Anterior cingulate cortex (tissue), 58 donors: ENCODE results near the gene CD180.

Source experiments
- DNase-seq, 58 donors: peaks; one replicate each; lab custom pipeline; 2025; lab: John Stamatoyannopoulos, UW

The CD180 gene

GRCh38 chr5:67165526-67166459 lies 30.8 kb downstream of the CD180 start:
- peak in 55 of 58 donors; percentile 13 to 87 (median 68) for DNase-seq

DNA sequence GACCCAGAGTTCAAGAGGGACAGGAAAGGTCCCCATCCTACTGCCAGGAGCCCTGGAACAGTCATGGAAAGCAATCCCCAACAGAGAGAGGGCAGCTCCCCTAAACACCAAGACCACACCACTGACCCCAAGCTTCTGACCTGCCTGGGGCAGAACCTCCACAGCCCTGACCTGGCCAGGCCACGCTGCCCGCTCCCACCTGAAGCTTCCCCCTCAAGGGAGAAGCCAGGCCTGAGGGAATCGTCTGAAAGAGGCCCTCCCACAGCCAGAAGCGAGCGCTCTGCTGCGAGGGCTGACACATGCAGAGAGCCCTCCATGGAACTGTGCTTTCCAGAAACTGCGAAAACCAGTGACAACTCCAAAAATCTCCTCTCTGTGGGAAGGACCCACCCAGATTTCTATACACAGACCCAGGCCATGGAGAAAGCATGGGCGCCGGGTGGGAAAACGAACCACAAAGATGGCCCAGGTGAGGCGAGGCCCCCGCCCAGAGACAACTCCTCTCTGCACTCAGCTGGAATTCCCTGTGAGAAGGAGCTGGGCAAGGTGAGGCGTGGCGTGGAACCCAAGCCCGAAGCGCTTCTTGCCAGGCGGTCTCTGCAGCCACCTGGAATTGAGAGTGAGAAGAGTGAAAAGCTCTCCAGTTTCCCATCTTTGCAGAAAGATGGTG lies 31.6 kb downstream of the CD180 start:
- DNase-seq = no peak

DNA sequence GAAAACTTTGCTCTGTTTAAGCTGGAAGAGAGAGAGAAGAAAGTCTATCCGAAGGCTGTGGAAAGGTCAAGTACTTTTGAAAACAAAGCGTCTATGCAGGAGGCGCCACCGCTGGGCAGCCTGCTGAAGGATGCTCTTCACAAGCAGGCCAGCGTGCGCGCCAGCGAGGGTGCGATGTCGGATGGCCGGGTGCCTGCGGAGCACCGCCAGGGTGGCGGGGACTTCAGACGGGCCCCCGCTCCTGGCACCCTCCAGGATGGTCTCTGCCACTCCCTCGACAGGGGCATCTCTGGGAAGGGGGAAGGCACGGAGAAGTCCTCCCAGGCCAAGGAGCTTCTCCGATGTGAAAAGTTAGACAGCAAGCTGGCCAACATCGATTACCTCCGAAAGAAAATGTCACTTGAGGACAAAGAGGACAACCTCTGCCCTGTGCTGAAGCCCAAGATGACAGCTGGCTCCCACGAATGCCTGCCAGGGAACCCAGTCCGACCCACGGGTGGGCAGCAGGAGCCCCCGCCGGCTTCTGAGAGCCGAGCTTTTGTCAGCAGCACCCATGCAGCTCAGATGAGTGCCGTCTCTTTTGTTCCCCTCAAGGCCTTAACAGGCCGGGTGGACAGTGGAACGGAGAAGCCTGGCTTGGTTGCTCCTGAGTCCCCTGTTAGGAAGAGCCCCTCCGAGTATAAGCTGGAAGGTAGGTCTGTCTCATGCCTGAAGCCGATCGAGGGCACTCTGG lies 32.6 kb downstream of the CD180 start:
- no peak for DNase-seq

DNA sequence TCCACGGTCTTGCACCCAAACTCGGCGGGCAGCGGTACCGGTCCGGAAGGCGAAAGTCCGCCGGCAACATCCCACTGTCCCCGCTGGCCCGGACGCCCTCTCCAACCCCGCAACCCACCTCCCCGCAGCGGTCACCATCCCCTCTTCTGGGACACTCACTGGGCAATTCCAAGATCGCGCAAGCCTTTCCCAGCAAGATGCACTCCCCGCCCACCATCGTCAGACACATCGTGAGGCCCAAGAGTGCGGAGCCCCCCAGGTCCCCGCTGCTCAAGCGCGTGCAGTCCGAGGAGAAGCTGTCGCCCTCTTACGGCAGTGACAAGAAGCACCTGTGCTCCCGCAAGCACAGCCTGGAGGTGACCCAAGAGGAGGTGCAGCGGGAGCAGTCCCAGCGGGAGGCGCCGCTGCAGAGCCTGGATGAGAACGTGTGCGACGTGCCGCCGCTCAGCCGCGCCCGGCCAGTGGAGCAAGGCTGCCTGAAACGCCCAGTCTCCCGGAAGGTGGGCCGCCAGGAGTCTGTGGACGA lies 33.3 kb downstream of the CD180 start:
- no peak for DNase-seq

GRCh38 chr5:67161767-67162166 lies 34.8 kb downstream of the CD180 start:
- no peak for DNase-seq

GRCh38 chr5:67160985-67161384 lies 35.6 kb downstream of the CD180 start:
- no peak for DNase-seq

DNA sequence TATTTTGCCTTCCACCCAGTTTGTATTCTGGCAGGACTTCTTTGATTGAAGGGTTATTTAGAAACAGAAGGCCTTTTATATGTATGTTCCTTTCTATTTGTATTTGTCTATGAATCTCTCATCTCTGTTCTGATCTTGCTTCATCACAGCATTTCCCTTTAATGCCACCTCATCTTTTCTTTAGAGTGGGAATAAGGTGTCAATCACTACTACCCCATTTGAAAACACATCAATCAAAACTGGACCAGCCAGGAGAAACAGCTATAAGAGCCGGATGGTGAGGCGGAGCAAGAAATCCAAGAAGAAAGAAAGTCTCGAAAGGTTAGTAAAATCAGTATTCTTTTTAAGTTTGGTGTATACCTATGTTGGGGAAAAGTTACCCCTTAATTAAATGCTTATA lies 36.3 kb downstream of the CD180 start:
- no peak for DNase-seq

DNA sequence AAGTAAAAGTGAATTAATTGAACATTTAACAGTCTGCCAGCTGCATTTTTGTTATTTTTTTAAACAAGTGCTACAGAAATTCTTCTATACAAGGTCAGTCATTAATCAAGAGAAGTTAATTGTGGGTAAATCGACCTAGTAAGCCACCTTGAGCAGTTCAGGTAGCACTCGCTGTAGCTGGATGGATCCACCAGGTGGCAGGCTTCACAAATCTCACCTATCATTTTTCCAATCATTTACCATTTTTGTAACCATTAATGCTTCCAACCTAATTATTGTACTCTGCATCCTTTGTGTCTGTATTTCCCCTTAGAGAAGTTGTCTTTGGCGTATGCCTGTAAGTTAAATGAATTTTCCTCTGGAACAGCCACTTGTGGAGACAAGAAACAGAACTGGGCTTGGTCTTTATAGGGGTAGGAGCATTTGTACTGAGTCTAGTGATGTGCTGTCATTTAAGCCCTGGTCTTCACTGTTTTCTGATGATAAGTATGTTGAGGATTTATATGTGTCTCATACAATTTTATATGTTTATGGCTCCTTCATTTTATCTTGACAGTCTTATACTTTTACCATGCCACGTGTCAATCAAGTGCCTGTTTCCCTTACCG lies 39.5 kb downstream of the CD180 start:
- DNase-seq = peak in 3 of 58 donors; percentile 4 to 6 (median 4)

DNA sequence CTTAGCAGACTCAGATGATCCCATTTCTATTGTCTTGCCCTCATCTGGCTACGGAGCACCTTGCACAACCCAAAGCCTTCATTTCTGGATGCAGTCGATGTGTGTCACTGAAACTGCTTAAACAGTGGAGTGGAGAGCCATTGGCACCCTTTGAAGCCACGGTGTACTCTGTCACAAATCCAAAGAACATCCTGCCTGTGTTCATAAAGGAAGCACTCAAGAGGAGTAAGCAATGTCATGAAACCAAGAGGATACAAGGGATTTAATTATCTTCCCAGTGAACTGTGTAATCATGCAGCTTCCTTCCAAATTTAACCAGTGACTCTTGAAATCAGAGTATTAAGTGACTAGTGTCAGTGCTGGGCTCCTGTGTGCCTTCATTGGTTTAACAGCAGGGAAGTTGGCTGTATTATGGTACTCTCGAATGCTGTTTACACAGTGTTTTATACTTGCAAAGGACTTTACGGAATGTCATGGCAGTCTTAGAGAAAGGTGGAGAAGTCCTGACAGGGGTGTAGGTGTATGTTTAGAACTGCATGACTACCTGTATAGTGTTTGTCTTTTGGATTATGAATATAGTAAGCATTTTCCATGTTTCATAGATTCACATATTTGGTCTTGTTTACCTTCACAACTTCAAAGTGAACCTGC lies 41.9 kb downstream of the CD180 start:
- DNase-seq = no peak

DNA sequence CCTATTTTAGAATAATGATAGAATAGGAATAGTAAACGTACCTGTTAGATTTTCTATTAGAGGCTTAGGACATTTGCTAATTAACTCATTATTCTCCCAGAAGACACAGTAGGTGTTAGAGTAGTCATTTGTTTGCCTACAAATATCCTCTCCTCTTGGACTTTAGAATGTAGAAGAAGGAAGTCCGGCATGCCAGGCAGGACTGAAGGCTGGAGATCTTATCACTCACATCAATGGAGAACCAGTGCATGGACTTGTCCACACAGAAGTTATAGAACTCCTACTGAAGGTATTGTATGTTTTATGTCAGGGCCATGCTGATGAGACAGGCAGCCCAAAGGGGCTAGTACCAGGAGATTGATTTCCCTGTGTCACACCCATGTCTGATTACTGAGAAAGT lies 43.3 kb downstream of the CD180 start:
- no peak for DNase-seq

DNA sequence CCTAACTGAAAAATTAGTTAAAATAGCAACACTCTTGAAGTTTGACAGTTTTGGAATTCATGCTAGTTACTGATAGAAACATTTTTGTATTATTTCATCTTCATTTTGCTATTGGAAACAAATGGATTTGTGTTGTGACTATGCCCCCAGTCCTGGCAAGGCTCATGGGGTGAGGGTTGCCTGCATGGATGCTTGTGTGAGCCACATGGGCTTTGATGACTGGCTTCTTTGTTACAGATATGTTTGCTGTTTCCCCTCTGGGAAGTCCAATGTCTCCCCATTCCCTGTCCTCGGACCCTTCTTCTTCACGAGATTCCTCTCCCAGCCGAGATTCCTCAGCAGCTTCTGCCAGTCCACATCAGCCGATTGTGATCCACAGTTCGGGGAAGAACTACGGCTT lies 44.2 kb downstream of the CD180 start:
- DNase-seq = no peak

GRCh38 chr5:67149951-67150523 lies 46.6 kb downstream of the CD180 start:
- peak in 1 of 58 donors; percentile 35 for DNase-seq

GRCh38 chr5:67149057-67149950 lies 47.3 kb downstream of the CD180 start:
- DNase-seq = no peak

GRCh38 chr5:67147760-67148159 lies 48.8 kb downstream of the CD180 start:
- DNase-seq = no peak

GRCh38 chr5:67146981-67147380 lies 49.6 kb downstream of the CD180 start:
- no peak for DNase-seq

DNA sequence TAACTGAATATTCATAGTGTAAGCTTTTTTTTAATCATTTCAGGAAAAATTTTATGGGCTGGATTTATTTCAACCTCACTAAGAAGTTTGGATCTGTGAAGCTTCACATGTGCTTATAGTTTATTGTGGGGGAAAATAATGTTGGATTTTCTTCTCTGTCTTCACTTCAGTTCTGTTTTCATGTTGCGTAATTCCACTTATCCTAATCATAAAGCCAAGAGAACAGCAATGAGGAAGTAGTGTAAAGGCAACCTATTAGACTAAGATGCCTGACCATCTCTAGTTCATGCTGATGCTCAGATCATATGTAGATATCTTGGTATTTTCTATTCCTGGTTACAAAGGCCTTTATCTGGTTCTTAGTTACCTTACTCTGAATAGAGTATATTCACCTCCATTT lies 50.0 kb downstream of the CD180 start:
- DNase-seq = no peak

GRCh38 chr5:67144183-67144639 lies 52.4 kb downstream of the CD180 start:
- no peak for DNase-seq

- DNase-seq = no peak
Measured at GRCh38 chr5:67143549-67143948, 53.0 kb downstream of the CD180 start.
